GM18499 (cell line): Measurements from ENCODE around the gene NDUFAB1.
"Not testable (repeated sequence)": the region's sequence is repeated elsewhere in the genome, so short reads cannot be mapped to it uniquely, and the experiment has no call there.

Experiments
- ATAC-seq: cut with Tn5 transposase; IDR thresholded peaks from one replicate; pipeline ENCODE4 v1.9.1; 2021; ENCODE audit warnings: moderate number of reproducible peaks; ENCODE audit not compliant: insufficient read depth, unreplicated experiment

The NDUFAB1 gene

GRCh38 chr16:23557779-23558702 lies 38.1 kb downstream of the NDUFAB1 start:
- no peak for ATAC-seq

DNA sequence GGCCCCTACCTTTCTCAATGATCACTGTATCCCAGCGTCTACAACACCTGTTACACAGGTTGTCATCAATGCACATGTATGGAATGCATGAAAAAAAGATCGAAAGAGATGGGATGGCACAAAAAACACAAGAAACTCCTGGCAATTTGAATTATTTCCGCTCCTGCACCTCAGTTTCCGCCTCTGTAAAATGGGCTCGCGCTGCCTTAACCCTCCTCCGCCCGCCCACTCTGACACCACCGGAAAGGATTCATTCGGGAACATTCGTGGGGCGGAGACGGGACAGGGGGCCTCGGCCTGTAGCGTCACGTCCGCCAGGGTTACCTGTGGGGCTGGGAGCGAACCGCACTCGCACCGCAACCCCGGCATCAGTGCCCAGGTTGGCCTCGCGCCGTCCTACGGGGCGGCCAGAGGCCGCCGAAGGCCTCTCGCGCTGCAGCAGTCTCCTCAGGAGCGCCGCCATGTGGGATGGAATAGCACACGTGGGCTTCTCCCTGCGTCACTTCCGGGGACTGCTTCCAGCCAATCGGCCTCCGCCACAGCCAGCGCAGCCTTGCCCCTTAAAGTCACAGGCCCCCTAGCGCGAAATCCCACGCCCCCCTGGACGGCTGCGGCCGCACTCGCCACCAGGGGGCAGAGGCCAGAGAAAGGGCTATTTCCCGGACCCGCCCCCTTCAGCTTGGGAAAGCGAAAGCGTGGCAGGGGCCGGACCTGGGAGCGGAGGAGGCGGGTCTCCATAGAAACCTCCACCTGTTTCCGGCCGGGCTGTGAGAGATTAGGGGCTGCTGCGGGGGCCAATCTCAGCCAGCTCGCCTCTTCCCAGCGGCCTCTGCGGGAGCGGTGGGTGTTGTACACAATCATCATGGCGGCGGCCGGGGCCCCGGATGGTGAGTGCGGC lies 39.0 kb downstream of the NDUFAB1 start, which contains the start of the genes EARS2 and UBFD1:
EARS2 (minus strand) TSS at position 470 of the 898 bp plus-strand sequence; CDS start at position 463, 7 bp downstream.
UBFD1 (plus strand) TSS at position 847 of the 898 bp plus-strand sequence; CDS start at position 863, 16 bp downstream.
- ATAC-seq: peak; percentile 83

GRCh38 chr16:23554536-23554935 lies 41.6 kb downstream of the NDUFAB1 start:
- ATAC-seq: no peak

DNA sequence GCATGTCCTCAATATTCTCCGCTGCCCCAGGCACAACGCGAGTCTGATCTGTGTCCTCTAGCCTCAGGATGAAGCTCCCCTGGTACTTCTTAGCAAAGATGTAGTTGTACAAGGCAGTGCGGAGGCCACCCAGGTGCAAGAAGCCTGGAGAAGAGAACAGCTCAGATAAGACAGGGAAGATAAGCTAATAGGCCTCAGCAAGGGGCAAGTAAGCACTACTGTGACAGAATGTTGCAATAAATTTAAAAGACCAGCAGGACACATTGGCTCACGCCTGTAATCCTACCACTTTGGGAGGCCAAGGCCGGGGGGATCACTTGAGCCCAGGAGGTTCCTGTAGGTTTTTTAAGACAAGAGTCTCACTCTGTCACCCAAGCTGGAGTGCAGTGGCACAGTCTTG lies 44.0 kb downstream of the NDUFAB1 start:
- ATAC-seq: no peak

GRCh38 chr16:23549938-23550337 lies 46.2 kb downstream of the NDUFAB1 start:
- no peak for ATAC-seq

DNA sequence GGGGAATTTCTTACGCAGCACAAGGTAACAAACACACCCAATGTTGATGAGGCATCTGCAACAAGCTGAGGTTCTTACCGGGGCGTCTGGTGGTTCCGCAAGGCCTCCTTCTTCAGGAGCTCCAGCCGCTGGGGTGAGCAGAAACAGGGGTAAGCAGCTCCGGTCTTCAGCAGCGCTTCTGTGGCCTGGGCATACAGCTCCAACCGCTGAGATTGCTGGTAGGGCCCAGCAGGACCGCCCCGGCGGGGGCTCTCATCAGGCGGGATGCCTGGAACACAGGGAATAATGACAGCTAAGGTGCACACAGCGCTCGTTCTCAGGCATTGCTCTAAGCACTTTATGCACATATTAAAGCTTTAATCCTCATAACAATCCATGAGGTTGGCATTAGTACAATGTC lies 51.7 kb downstream of the NDUFAB1 start:
- no peak for ATAC-seq

GRCh38 chr16:23540817-23541178 lies 55.3 kb downstream of the NDUFAB1 start:
- ATAC-seq: not testable (repeated sequence)

GRCh38 chr16:23539984-23540816 lies 55.9 kb downstream of the NDUFAB1 start:
- no peak for ATAC-seq

- ATAC-seq: no peak
These were observed 57.2 kb downstream of the NDUFAB1 start for GRCh38 chr16:23538919-23539278.

DNA sequence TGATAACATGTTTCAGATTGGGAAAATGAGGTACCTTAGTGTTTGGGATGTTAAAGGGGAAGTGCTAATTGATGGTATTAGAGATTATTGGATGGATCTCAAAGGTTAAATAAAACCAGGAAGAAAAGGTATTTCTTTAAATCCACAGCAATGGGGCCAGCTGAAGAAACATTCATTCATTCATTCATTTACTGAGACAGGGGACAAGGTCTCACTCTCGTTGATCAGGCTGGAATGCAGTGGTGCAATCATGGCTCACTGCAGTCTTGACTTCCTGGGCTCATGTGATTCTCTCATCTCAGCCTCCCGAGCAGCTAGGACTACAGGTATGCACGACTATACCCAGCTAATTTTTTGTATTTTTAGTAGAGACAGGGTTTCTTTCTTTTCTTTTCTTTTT lies 58.7 kb downstream of the NDUFAB1 start:
- no peak for ATAC-seq

- ATAC-seq: no peak
These were observed 60.2 kb downstream of the NDUFAB1 start for GRCh38 chr16:23535901-23536300.

GRCh38 chr16:23534868-23535860 lies 61.0 kb downstream of the NDUFAB1 start:
- no peak for ATAC-seq

GRCh38 chr16:23532448-23532847 lies 63.7 kb downstream of the NDUFAB1 start:
- no peak for ATAC-seq
